Activated CD8-positive, alpha-beta memory T cell treated with anti-CD3 and anti-CD28 coated beads, Interleukin-2, amount 50 U/mL, for 24 hours (primary cell): ENCODE results near the gene SYNJ1.
A peak's percentile ranks its signal among the peaks of the same experiment; 100 is the strongest.
"Not testable (repeated sequence)": the region's sequence is repeated elsewhere in the genome, so short reads cannot be mapped to it uniquely, and the experiment has no call there.

Source experiments
- DNase-seq: peaks from one replicate; pipeline ENCODE4 v3.0.0-alpha.2; 2020; ENCODE audit errors: extremely low read depth

The SYNJ1 gene

DNA sequence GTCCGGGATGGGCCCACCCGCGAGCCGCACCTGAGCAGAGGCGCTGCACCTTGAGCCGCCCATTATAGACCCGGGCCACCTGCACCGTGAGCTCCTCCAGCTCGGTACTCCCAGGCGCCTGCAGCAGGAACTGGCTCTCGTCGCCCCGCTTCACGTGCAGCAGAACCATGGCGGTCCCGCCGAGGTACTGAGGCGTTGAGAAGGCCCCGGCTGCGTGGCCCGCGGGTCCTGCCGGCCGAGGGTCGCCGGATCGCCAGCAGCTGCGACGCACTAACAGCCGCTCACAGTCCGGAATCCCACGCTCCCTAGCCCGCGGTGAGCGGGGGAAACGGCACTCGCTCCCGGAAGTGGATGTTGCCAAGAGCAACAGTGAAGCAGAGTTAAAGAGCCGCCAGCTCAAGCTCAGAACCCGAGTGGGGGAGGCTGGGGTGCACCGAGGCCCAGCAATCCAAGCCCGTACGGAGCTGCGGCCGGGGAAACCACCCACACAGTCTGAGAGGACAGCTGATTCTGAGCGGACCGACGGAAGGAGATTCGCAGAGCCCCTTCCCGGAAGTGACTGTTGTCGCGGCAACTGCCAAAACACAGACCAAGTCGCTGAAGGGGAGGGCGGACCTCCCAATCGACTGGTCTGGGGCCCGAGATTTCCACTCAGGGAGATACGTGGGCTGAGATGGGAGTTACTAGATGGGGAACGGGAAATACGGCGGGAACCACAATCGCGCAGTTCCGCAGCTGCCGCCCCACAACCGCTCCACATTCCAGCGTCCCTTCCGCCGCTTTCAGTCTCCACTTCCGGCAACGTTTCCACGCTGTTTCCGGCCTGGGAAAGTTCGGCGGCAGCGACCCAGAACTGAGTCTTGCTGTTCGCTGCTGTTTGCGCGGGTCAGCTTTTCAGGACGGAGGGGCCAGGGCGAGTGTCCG, 115.5 kb downstream of the SYNJ1 start, which contains the start of gene CFAP298:
Gene CFAP298, minus strand, starts transcription at position 303 of the 924 bp plus-strand sequence. Its CDS starts 134 bp downstream, at position 169.
- DNase-seq, result peak; percentile 73

DNA sequence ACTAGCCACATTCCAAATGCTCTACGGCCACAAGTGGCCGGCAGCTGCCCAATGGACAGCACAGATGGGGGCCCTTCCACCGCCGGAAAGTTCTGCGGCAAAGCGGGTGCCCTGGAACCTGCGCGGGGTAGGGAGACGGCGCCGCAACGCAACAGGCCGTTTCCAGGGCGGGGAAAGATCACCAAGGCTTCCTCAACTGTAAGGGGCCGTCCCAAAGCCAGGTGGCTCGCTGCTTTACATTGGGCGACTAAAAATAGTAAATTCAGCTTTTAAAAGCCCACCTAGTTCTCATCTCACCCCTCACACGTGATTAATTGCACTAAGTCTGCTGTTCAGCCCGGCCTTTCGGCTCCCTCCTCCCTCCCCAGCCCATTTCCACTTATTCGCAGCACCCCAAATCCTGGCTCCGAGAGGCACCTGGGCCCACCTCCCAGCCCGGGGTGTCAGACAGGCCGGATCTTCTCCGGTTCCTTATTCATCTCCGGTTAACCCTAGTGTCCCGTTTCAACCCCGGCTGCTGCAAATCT, 116.3 kb downstream of the SYNJ1 start:
- no peak for DNase-seq

DNA sequence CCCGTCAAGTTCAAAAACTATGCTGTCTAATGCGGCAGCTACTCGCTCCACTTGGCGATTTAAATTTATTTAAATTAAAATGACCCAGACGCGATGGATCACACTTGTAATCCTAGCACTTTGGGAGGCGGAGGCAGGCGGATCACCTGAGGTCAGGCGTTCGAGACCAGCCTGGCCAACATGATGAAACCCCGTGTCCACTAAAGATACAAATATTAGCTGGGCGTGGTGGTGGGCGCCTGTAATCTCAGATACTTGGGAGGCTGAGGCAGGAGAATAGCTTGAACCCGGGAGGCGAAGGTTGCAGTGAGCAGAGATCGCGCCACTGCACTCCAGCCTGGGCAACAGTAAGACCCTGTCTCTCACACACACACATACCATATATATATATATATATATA, 116.9 kb downstream of the SYNJ1 start:
- not testable (repeated sequence) for DNase-seq

DNA sequence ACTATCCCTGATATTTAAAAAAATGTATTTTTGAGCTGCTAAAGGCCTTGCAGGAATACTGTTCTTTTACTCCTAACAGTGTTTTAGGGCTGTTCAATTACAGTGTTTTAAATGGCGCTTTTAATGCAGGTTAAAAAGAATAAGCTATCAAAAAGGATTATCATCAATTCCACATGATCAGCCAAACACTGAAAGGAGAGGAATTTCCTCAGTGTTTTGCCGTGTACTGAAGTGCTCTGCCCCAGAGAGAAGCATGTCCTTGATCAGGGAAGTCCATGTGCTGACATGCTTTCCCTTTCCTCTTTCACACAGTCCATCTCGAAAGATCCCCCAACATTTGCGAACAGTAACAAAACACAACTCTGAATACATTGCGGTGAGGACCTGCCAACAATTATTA, 119.0 kb downstream of the SYNJ1 start:
- no peak for DNase-seq

DNA sequence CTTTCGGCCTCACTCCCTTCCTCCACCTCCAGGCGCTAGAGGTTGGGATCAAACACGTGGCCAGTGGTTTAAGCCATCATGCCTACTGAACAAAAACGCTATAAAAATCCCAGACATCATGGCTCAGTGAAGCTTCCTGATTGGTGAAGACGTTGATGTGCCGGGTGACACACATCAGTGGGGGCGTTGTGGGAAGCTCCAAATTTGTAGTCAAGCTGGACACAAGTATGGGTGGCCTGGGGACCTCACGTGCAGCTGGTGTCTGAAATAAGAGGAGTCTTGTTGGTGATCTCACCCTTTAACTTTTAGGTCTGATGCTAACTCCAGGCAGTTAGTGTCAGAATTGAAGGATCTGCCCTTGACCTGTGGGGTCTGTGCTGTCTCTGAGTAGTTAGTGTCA, 122.3 kb downstream of the SYNJ1 start:
- no peak for DNase-seq

DNA sequence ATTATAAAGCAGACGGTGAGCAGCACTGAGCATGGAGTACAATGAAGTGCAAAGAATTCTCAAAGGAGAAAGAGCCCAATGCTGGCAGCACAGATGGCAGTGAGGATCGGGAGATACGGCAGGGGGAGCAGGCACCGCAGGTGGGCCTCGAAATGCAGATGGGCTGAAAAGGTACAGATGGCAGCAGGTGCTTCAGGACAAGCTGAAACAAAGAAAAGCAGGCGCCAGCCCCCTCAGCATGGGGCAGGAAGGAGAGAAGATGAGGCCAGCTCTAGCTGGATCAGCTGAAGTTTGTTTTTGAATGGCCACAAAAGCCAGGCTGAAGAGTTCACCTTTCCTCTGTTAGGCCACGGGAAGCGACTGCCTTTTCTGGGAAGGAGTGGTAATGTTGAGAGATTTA, 123.3 kb downstream of the SYNJ1 start:
- DNase-seq, result no peak

DNA sequence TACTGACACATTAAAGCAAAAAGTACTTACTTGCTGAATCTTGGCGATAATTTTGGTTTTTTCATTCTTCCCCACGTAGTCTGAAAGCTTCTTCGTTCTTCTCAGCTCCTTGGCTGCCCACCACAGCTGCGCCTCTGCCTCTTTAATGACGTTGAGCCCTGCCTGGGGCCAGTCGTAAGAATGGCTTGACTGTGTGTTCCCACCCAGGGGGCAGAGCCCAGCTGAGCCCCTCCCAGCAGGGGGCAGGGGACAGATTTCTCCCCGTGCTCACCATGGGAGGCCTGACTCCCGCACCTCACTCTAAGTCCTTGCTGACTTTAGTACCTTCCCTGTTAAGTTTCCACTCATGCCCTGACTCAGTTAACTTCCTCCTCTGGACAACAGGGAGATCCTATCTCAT, 124.7 kb downstream of the SYNJ1 start:
- no peak for DNase-seq

DNA sequence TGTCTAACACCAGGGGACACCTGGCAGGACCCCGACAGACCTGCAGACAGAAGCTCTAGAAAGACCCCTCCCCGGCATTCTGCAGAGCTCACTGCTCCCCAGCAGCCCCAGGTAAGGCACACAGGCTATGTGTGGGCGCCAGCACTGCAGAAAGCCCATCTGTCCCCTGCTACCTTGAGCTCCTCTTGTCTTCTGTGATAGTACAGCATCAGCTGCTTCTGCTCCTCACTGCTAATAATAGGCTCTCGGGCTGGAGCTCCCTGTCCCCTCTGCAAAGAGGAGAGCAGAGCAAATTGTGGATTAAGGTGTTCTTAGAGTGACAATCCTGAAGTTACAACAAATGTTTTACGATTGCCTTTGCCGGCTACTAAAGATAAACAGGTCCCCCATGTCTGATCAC, 125.7 kb downstream of the SYNJ1 start:
- DNase-seq, result no peak

DNA sequence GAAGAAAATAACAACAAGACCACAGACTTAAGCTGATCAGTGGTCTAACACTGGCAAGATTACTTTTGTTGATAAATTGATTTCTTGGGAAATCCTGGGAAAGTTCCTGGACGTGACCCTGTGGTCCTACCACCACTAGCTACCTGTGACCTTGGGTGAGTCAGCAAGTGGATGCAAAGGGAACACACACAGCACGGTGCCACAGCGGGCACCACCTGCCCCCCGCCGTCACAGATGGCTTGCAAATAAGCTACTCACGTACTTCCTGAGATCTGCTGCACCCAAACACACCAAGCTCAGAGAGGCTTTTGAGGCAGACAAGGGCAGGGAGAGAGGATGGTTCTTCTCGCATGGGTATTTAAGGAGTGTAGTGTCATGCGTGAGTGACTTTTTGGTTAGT, 128.3 kb downstream of the SYNJ1 start:
- DNase-seq, result no peak

DNA sequence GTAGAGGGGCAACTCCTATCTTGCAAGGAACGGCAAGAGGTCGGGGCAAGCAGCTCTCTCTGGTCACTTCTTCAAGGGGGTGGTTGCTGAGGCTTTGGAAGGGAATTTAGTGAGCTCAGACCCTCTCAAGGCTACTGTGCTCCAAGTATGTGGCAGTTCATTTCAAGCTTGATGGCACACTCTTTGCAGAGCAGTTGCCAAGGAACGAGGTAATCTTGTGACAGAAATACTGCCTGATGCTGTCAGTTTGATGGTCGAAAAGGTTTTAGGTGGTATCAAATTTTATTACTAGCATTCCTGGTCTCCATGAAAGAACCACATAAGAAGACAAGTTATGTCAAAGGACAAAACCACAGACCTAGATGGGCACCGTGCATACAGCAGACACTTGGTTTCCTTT, 128.7 kb downstream of the SYNJ1 start:
- DNase-seq, result no peak

DNA sequence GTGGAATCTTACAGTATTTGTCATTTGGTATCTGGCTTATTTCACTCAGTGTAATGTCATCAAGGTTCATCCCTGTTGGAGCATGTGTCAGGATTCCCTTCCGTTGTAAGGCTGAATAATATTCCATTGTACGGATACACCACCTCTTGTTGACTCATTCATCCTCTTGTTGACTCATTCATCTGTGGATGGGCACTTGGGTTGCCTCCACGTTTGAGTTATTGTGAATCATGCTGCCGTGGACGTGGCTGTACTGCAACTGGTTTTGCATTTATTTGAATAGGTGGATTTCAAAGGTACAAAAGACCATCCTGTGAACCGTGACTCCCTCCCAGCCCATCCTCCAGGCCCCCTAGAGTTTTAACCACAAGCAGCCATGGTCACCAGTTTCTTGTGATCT, 130.6 kb downstream of the SYNJ1 start:
- DNase-seq, result no peak

DNA sequence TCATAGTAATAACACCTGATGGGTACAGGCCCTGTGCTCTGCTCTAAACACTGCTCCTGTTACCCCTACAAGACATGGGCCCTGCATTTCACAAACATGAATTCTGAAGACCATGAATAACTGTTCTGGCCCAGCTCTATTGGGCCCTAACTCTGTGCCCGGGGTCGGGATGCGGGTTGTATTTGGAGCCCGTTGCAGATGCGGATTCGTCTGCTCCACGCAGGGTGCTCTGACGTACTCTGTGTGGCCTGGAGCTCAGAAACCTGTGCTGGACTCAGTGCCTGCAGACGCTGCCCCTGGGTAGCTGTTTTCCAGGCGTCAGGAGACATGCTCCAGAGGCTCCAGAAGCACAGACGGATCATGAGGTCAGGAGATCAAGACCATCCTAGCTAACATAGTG, 132.4 kb downstream of the SYNJ1 start:
- no peak for DNase-seq

DNA sequence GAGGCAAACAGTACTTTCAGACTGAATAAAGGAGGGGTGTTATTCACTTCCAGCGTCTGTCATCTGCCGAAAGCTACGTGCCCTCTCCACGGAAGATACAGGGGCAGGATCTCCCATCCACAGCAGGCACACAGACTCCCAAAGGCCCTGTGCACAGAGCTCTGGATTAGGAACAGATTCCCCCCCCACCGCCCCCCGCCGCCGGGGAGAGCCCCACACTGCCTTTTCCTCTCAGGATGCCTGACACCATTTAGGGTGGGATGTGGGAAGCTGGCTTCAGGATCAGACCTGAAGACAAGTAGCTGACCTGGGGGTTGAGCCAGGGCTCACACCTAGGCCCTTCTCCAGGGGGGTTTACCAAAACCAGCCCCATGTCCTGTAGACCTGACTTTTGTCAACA, 134.1 kb downstream of the SYNJ1 start:
- no peak for DNase-seq

DNA sequence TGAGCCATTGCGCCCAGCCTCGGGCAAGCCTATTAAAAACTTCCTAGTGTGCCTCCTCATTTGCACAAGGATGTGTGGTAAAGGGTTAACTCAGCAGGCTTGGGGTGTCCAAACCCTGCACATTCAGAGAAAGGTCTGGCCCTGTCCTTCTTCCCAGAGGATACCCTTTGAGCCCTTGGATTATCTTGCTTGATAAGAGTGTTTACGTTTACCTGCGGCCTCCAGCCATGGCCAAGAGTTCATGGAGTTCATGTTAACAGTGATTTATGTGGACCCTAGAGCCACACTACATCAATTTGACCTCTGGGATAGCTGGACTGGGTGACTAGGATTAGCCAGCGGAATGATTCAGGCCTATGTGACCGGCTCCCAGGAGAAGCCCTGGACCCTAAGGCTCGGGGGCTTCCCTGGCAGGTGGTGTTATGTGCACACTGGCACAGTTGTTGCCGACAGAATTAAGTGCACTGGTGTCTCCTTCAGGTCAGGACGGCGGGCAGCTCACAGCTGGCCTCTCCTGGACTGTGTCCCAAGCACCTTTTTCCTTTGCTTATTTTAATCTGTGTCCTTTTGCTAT, 134.8 kb downstream of the SYNJ1 start:
- DNase-seq, result no peak

DNA sequence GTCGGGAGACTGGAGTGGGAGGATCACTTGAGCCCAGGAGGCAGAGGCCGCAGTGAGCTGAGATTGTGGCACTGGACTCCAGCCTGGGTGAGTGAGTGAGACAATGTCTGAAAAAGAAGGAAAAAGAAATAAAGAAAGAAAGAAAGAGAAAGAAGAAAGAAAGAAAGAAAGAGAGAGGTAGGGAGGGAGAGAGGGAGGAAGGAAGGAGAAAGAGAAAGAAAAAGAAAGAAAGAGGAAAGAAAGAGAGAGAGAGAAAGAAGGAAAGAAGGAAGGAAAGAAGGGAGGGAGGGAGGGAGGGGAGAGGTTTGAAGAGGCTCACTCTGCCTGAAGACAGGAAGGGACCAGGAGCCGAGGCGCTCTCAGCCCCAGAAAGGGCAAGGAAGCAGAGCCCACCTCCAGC, 137.7 kb downstream of the SYNJ1 start:
- no peak for DNase-seq

DNA sequence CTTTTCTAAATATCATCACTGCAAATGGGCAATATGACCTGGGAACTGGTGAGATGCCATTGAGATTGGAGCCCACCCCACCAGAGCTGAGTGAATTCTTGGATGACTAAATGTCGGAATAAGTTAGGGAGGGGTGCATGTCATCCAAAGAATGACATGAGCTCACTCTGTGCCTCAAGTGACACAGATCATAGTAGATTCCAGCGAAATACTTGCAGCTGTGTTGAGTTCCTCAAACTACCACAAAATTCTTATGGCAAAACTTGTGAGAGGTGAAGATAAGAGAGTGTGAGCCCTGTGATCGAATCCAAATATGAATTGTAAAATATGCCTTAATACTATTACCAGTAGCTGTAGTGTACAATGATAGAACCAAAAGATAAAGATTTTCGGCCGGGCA, 140.2 kb downstream of the SYNJ1 start:
- no peak for DNase-seq

DNA sequence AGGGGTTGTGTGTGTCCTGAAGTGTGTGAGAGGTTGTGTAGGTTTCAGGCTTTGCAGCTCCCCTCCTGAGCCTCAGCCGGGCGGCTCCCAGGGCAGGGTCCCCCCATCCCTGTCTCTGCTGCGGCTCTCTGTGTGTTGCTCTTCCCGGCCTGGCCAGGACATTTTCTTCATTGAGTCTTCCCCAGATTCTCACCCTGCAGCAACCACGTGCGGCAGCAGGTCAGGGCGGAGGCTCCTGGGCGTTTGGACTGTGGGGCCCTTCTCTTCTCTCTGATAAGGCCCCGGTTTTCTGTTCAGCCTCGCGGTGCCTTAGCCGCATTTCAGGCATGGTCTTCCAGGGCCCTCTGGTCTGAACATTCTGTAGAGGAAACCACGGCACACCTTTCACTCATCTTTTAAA, 140.7 kb downstream of the SYNJ1 start:
- DNase-seq, result no peak

DNA sequence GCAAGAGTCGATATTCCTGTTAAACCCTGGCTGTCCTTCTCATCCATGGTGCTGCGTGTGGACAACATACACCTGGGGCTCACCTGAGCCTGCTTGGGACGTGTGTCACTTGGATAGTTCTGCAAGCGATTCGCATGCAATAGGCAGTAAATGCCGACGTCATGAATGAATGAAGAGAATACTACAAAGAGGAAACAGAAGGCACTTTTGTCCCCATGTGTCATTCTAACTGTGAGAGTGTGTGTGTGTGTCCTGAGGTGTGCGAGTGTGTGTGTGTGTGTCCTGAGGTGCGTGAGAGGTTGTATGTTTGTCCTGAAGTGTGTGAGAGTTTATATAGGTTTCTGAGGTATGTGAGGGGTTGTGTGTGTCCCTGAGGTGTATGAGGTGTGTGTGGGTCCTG, 141.8 kb downstream of the SYNJ1 start:
- no peak for DNase-seq

DNA sequence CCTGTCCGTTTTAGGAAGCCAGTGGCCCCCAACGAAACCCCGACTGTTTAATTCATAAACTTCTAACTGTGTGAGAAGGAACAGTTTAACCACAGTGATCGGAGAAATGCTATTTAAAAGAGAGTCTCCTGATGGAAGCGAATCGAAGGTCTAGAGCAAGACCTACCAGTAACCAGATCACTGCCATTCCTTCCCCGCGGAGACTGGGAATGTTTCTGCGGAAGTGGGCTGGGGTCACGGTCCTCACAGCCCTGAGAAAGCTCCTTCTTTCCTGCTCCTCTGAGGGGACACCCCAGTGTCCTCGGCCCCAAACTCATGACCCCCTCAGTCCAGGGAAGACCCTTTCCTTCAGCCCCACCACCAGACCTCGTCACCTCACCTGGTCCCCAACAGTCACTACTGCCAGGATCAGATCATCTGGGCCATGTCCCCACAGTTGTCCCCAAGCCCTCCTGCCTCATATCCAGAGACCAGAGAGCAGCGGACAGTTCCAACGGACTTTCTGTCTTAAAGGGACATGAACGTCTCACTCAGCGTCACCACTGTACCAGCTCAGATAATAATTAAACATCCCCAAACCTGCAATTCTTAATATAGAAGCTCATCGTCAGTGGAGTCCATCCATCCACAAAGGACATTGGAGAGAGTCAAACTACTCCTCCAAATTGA, 142.6 kb downstream of the SYNJ1 start, which contains the start of gene TCP10L:
Gene TCP10L, minus strand, starts transcription at position 482 of the 669 bp plus-strand sequence. CDS start 1,219 bp downstream, outside the sequence.
- no peak for DNase-seq

DNA sequence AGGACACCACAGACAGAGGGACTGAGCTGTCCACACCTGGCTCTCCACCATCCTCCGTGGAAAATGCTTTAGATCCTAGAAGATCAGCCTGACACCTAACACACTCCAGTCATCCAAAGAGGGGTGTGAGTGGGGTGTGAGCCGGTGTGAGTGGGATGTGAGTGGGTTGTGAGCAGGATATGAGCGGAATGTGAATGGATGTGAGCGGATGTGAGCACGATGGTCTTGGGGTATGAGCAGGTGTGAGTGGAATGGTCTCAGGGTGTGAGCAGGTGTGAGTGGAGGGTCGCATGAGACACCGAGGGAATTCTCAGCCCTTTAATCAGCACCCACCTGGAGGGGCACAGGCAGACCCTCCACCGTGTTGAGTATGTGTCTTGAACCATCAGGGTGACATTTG, 143.3 kb downstream of the SYNJ1 start:
- no peak for DNase-seq

DNA sequence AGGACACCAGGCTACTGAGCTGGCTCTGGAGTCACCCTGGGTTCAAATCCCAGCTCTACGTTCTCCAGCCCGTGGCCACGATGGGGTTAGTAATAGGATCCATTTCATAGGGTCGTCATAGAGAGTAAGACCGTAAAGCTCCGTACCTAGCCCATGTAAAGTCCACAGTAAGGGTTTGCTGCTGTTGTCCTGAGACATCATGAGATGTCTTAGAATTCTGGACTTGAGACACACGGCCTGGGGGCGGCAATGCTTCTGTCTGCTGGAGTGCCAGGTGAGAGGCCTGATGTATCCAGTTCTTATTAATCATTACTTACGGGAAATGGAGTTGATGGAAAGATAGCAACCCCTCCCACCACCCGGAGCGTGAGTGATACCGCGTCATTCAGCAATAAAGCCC, 146.1 kb downstream of the SYNJ1 start:
- no peak for DNase-seq

DNA sequence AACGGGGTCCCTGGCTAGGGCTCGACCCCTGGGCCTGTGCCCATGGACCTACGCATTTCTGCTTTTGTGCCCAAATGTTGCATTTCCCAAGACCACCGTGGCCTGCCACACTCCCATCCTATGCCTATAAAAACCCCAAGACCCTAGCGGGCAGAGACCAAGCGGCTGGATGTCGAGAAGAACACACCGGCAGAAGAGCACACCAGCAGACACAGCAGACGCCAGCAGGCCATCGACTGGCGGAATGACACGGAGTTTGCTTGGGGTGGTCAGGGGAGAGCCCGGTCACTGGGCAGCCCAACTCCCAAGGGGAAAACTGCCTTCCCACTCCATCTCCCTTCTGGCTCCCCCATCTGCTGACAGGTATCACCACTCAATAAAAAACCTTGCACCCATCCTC, 146.9 kb downstream of the SYNJ1 start:
- DNase-seq, result no peak
